Neuronal stem cell (in vitro differentiated cells): ENCODE results near the gene TOGARAM2.

Experiments
- DNase-seq: peaks from one replicate; pipeline ENCODE4 v3.0.0-alpha.2; 2013; ENCODE audit warnings: low spot score
- H2AFZ ChIP-seq: one replicate; pipeline ENCODE4 v1.6.1; 2013; ENCODE audit warnings: mild to moderate bottlenecking, low read length, inconsistent platforms
- H2AK5ac ChIP-seq: 2 replicates; pipeline ENCODE4 v1.6.1; 2013; ENCODE audit warnings: low read depth, mild to moderate bottlenecking, inconsistent platforms, low read length, moderate library complexity, mixed read lengths
- H2BK120ac ChIP-seq: 2 replicates; pipeline ENCODE4 v1.6.1; 2013; ENCODE audit warnings: low read depth, mild to moderate bottlenecking, inconsistent platforms, low read length, moderate library complexity, mixed read lengths
- H2BK12ac ChIP-seq: one replicate; pipeline ENCODE4 v1.6.1; 2013; ENCODE audit warnings: low read length, inconsistent platforms
- H2BK15ac ChIP-seq: 2 replicates; pipeline ENCODE4 v1.6.1; 2013; ENCODE audit warnings: mild to moderate bottlenecking, low read length, inconsistent platforms, mixed read lengths
- H2BK5ac ChIP-seq: one replicate; pipeline ENCODE4 v1.6.1; 2013; ENCODE audit warnings: inconsistent platforms, mild to moderate bottlenecking, low read length, moderate library complexity
- H3K14ac ChIP-seq: one replicate; pipeline ENCODE4 v1.6.1; 2013; ENCODE audit warnings: low read length, inconsistent platforms
- H3K18ac ChIP-seq: 2 replicates; pipeline ENCODE4 v1.6.1; 2013; ENCODE audit warnings: low read length, inconsistent platforms
- H3K23ac ChIP-seq: 2 replicates; pipeline ENCODE4 v1.6.1; 2013; ENCODE audit warnings: low read depth, mild to moderate bottlenecking, mixed read lengths, low read length, inconsistent platforms; ENCODE audit not compliant: poor library complexity
- H3K27ac ChIP-seq: replicated peaks from 3 replicates; pipeline ENCODE4 v1.5.1; 2013; ENCODE audit warnings: low read length, inconsistent platforms
- H3K27me3 ChIP-seq, 3 experiments: 2 replicates each; pipeline ENCODE4 v1.6.1; 2013; ENCODE audit warnings: low read length in 3 of 3, mild to moderate bottlenecking in 2 of 3, inconsistent platforms in 1 of 3, low read depth in 1 of 3, mixed read lengths in 1 of 3, moderate library complexity in 1 of 3; ENCODE audit not compliant: control insufficient read depth in 3 of 3, insufficient read depth in 3 of 3
- H3K36me3 ChIP-seq, 2 donors: replicated peaks in 1 of 2; 2 replicates each; pipeline ENCODE4 v1.6.1; 2013; ENCODE audit warnings: low read length in 2 of 2; ENCODE audit not compliant: control insufficient read depth in 2 of 2, insufficient read depth in 2 of 2
- H3K4ac ChIP-seq: 2 replicates; pipeline ENCODE4 v1.6.1; 2013; ENCODE audit warnings: inconsistent platforms, mild to moderate bottlenecking, low read length, moderate library complexity
- H3K4me1 ChIP-seq, 2 donors: 1 replicate in 1 of 2; 2 replicates in 1 of 2; pipeline ENCODE4 v1.6.1; 2013; ENCODE audit warnings: low read length in 2 of 2, low read depth in 1 of 2; ENCODE audit not compliant: control insufficient read depth in 2 of 2, insufficient read depth in 1 of 2
- H3K4me2 ChIP-seq: one replicate; pipeline ENCODE4 v1.6.1; 2013; ENCODE audit warnings: mild to moderate bottlenecking, low read length, inconsistent platforms; ENCODE audit not compliant: insufficient read depth, poor library complexity, severe bottlenecking
- H3K4me3 ChIP-seq, 2 donors: 2 replicates each; pipeline ENCODE4 v1.5.1; 2013; ENCODE audit warnings: low read length in 2 of 2, mild to moderate bottlenecking in 2 of 2, inconsistent platforms in 1 of 2, moderate library complexity in 1 of 2
- H3K79me1 ChIP-seq: one replicate; pipeline ENCODE4 v1.6.1; 2013; ENCODE audit warnings: low read depth, mild to moderate bottlenecking, inconsistent platforms, low read length, moderate library complexity
- H3K9ac ChIP-seq: one replicate; pipeline ENCODE4 v1.6.1; 2013; ENCODE audit warnings: mild to moderate bottlenecking, low read depth, low read length, inconsistent platforms; ENCODE audit not compliant: poor library complexity
- H3K9me3 ChIP-seq, 2 donors: replicated peaks in 1 of 2; 2 replicates each; pipeline versions ENCODE3 to v1.6.1; 2013; ENCODE audit warnings: low read length in 2 of 2, mild to moderate bottlenecking in 2 of 2, inconsistent platforms in 1 of 2, low read depth in 1 of 2, mixed read lengths in 1 of 2, moderate library complexity in 1 of 2; ENCODE audit not compliant: control insufficient read depth in 2 of 2, insufficient read depth in 1 of 2
- H4K8ac ChIP-seq: one replicate; pipeline ENCODE4 v1.6.1; 2013; ENCODE audit warnings: low read depth, mild to moderate bottlenecking, inconsistent platforms, low read length, moderate library complexity
- H4K91ac ChIP-seq: one replicate; pipeline ENCODE4 v1.6.1; 2013; ENCODE audit warnings: low read length, low read depth, mild to moderate bottlenecking, inconsistent platforms; ENCODE audit not compliant: poor library complexity
- WGBS, 2 donors: extraction: QIAGEN DNeasy Blood & Tissue Kit; methylation state at CpG; one replicate each; pipeline ENCODE4 v1.1.7; 2013; ENCODE audit warnings: missing lambda C conversion rate in 2 of 2, mixed read lengths in 1 of 2; ENCODE audit not compliant: insufficient read length in 2 of 2, insufficient replicate concordance in 1 of 2; ENCODE audit errors: extremely low coverage in 2 of 2; 5-methylcytosine and 5-hydroxymethylcytosine counted together

Gene TOGARAM2

GRCh38 chr2:29004755-29005154, 23.7 kb downstream of the TOGARAM2 start:
- Histone ChIP-seq H2BK12ac (no peak overlapping the region), H2BK5ac (no peak overlapping the region), H3K27me3 (peaks cover 0 to 7% (median 0%) of the 10 kb centered on the region in 3 experiments), H3K9me3 (peaks cover 0 to 9% of the 10 kb centered on the region in 2 donors), H2BK120ac (no peak overlapping the region), H3K36me3 (no peaks in the 10 kb centered on the region), H3K14ac (no peak overlapping the region), H3K23ac (no peak overlapping the region), H3K4me3 (peak overlapping the region in 1 of 2 donors; percentile 65), H2AFZ (no peak overlapping the region), H2AK5ac (no peak overlapping the region), H3K9ac (no peak overlapping the region), H3K4me1 (peaks cover 0 to 4% of the 10 kb centered on the region in 2 donors), H2BK15ac (no peak overlapping the region), H3K18ac (no peak overlapping the region), H3K27ac (no peak overlapping the region), H4K91ac (no peak overlapping the region), H3K4me2 (no peak overlapping the region), H3K4ac (no peak overlapping the region), H4K8ac (no peak overlapping the region), H3K79me1 (no peaks in the 10 kb centered on the region)
- no peak for DNase-seq
- no CpG with 5 or more reads among the region's 1 CpG for WGBS, 2 donors

GRCh38 chr2:29005331-29005730, 24.2 kb downstream of the TOGARAM2 start:
- no peak overlapping the region for H4K8ac ChIP-seq
- no peak overlapping the region for H4K91ac ChIP-seq
- H3K4ac ChIP-seq = no peak overlapping the region
- H3K4me2 ChIP-seq = no peak overlapping the region
- H3K23ac ChIP-seq = no peak overlapping the region
- no peak overlapping the region for H2BK15ac ChIP-seq
- no peak overlapping the region for H2BK5ac ChIP-seq
- H2BK12ac ChIP-seq = no peak overlapping the region
- H2BK120ac ChIP-seq = no peak overlapping the region
- H3K4me1 ChIP-seq = peaks cover 0 to 8% of the 10 kb centered on the region in 2 donors
- H3K18ac ChIP-seq = no peak overlapping the region
- no peaks in the 10 kb centered on the region for H3K36me3 ChIP-seq
- peaks cover 0 to 9% of the 10 kb centered on the region in 2 donors for H3K9me3 ChIP-seq
- no peaks in the 10 kb centered on the region for H3K79me1 ChIP-seq
- H2AFZ ChIP-seq = no peak overlapping the region
- no CpG with 5 or more reads among the region's 7 CpGs for WGBS, 2 donors
- no peak overlapping the region for H3K27ac ChIP-seq
- H2AK5ac ChIP-seq = no peak overlapping the region
- peak overlapping the region in 1 of 2 donors; percentile 68 for H3K4me3 ChIP-seq
- H3K9ac ChIP-seq = no peak overlapping the region
- no peak for DNase-seq
- H3K14ac ChIP-seq = peak overlapping the region; percentile 63
- peaks cover 0 to 7% (median 0%) of the 10 kb centered on the region in 3 experiments for H3K27me3 ChIP-seq

- Histone ChIP-seq H2AFZ (no peak overlapping the region), H3K36me3 (no peaks in the 10 kb centered on the region), H4K91ac (no peak overlapping the region), H2AK5ac (no peak overlapping the region), H3K18ac (no peak overlapping the region), H2BK15ac (no peak overlapping the region), H3K4ac (no peak overlapping the region), H4K8ac (no peak overlapping the region), H3K9me3 (peaks cover 0 to 9% of the 10 kb centered on the region in 2 donors), H3K4me2 (no peak overlapping the region), H3K27me3 (peaks cover 0 to 9% (median 0%) of the 10 kb centered on the region in 3 experiments), H3K4me1 (peaks cover 7 to 16% of the 10 kb centered on the region in 2 donors), H3K9ac (peak overlapping the region; percentile 63), H2BK12ac (no peak overlapping the region), H3K27ac (no peak overlapping the region), H3K4me3 (peak overlapping the region in 1 of 2 donors; percentile 63), H2BK120ac (no peak overlapping the region), H3K14ac (no peak overlapping the region), H3K79me1 (no peaks in the 10 kb centered on the region), H3K23ac (no peak overlapping the region), H2BK5ac (no peak overlapping the region)
- WGBS, 2 donors = no CpG with 5 or more reads among the region's 12 CpGs
- no peak for DNase-seq
Measured at GRCh38 chr2:29006092-29006979, 25.2 kb downstream of the TOGARAM2 start.

GRCh38 chr2:29006980-29007301, 25.8 kb downstream of the TOGARAM2 start:
- no peak for DNase-seq
- H3K79me1 ChIP-seq = no peaks in the 10 kb centered on the region
- H3K9ac ChIP-seq = no peak overlapping the region
- no peak overlapping the region for H3K14ac ChIP-seq
- no peak overlapping the region for H2BK12ac ChIP-seq
- H3K4me2 ChIP-seq = no peak overlapping the region
- no peak overlapping the region for H3K4ac ChIP-seq
- no peak overlapping the region for H3K27ac ChIP-seq
- H2AFZ ChIP-seq = no peak overlapping the region
- peaks cover 0 to 9% of the 10 kb centered on the region in 2 donors for H3K9me3 ChIP-seq
- peaks cover 11 to 21% of the 10 kb centered on the region in 2 donors for H3K4me1 ChIP-seq
- peaks cover 0 to 15% (median 0%) of the 10 kb centered on the region in 3 experiments for H3K27me3 ChIP-seq
- H2AK5ac ChIP-seq = no peak overlapping the region
- no peak overlapping the region for H4K91ac ChIP-seq
- no CpG with 5 or more reads among the region's 2 CpGs for WGBS, 2 donors
- no peak overlapping the region for H2BK120ac ChIP-seq
- no peak overlapping the region for H3K23ac ChIP-seq
- no peak overlapping the region for H2BK15ac ChIP-seq
- no peak overlapping the region for H4K8ac ChIP-seq
- H3K4me3 ChIP-seq = no peak overlapping the region
- no peaks in the 10 kb centered on the region for H3K36me3 ChIP-seq
- no peak overlapping the region for H3K18ac ChIP-seq
- no peak overlapping the region for H2BK5ac ChIP-seq
